Kidney (tissue), 14 donors: Measurements from ENCODE around the gene CAPN6. TPM values are rescaled to one million over a fixed set of nuclear protein-coding genes. Genes with fewer than 3 reads are reported as not detected.

ENCODE experiments used
- DNase-seq, 5 donors: peaks; one replicate each; pipeline ENCODE4 v3.0.0-alpha.2; 2013 to 2020
- FAIRE-seq: peaks from 2 replicates; lab custom pipeline; 2012; peaks lifted over from hg19 to GRCh38; lab: Jason Lieb, UNC
- H3K27ac ChIP-seq, 2 donors: one replicate each; pipeline ENCODE4 v1.7.0; 2013; ENCODE audit warnings: low read depth in 2 of 2, low read length in 2 of 2, inconsistent platforms in 1 of 2
- H3K27me3 ChIP-seq: one replicate; pipeline ENCODE4 v1.7.1; 2013; ENCODE audit warnings: low read length, inconsistent platforms; ENCODE audit not compliant: control insufficient read depth, insufficient read depth
- H3K36me3 ChIP-seq, 3 donors: one replicate each; pipeline versions ENCODE4 v1.7.0 to v1.7.1; 2013; ENCODE audit warnings: low read length in 3 of 3, control low read depth in 1 of 3, inconsistent platforms in 1 of 3; ENCODE audit not compliant: insufficient read depth in 3 of 3, control insufficient read depth in 2 of 3
- H3K4me1 ChIP-seq, 3 donors: one replicate each; pipeline versions ENCODE4 v1.7.0 to v1.7.1; 2013; ENCODE audit warnings: low read length in 3 of 3, inconsistent platforms in 1 of 3, low read depth in 1 of 3; ENCODE audit not compliant: control insufficient read depth in 2 of 3, insufficient read depth in 2 of 3
- H3K4me3 ChIP-seq, 3 donors: one replicate each; pipeline versions ENCODE4 v1.7.0 to v1.8.1; 2013; ENCODE audit warnings: low read length in 3 of 3, control low read depth in 1 of 3, inconsistent platforms in 1 of 3
- H3K9ac ChIP-seq, 3 donors: one replicate each; pipeline versions ENCODE4 v1.7.0 to v1.7.1; 2013; ENCODE audit warnings: low read length in 3 of 3, control low read depth in 1 of 3, inconsistent platforms in 1 of 3
- H3K9me3 ChIP-seq, 3 donors: one replicate each; pipeline versions ENCODE4 v1.7.0 to v1.7.1; 2013; ENCODE audit warnings: low read length in 3 of 3, control low read depth in 1 of 3, inconsistent platforms in 1 of 3; ENCODE audit not compliant: control insufficient read depth in 2 of 3, insufficient read depth in 1 of 3
- intact Hi-C: fragments of 100-400 bp; cut with DNase I; formaldehyde crosslinking; loops from one replicate; pipeline ENCODE4 v1.11.1; 2022
- polyA plus RNA-seq: library from polyadenylated mRNA; stranded (reverse); fragments of 350-450 nt; fragmentation: Illumina TruSeq; extraction: RNeasy Lipid Tissue Mini Kit (QIAGEN cat#74804); gene quantifications from one replicate; pipeline ENCODE4 v1.2.3, GENCODE V29; 2014; ENCODE audit warnings: low read depth, low replicate concordance; ENCODE audit not compliant: insufficient read depth
- total RNA-seq: library from RNA; stranded (reverse); fragmentation: NEBNext Ultra II Directional; extraction: Animal tissue kit (Norgen Biotek cat#: 25700); gene quantifications from one replicate; pipeline ENCODE4 v1.2.1, GENCODE V29; 2021
- TF ChIP-seq, protein P1 (sequence below): IDR thresholded peaks from 3 replicates; pipeline ENCODE4 v1.5.1; 2012; ENCODE audit warnings: mild to moderate bottlenecking, moderate library complexity, borderline replicate concordance; ENCODE audit not compliant: insufficient read depth; ENCODE audit errors: extremely low read depth
- donor health status: control.
- donor health status: control.
- donor health status: control.
- donor health status: control.
- donor health status: control.
- donor health status: DM: yes; HTN: yes; CAD: no.
- donor health status: Normal renal cell carcinoma (clear cell type).

The CAPN6 gene
- total and polyA plus RNA-seq, 2 donors from 2014 or later = 5.5 to 25.0 TPM

DNA sequence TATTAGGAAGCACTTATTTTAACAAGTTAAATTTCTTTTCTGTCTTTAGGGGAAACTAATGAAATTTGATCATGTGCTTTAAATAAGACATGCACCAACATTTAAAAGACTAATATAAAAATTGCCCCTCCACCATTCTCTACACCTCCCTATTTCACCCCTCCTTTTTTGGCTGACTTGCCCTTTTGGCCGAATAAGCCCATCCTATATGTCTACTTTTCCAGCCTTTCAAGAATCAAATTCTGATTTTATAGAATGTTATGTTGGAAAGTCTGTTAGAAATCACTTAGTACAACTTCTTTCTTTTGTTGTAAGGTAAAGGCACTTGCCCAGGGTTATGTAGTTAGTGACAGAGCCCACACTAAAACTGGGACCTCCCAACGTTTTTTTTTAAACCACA lies 1.8 kb downstream of the CAPN6 start:
- FAIRE-seq (no peak), DNase-seq (no peak)
- H3K9ac ChIP-seq = no peak overlapping the region
- no peak overlapping the region for H3K27ac ChIP-seq
- intact Hi-C loops = no loop called here
- H3K4me1 ChIP-seq = no peaks in the 10 kb centered on the region
- TF ChIP-seq, protein P1, sequence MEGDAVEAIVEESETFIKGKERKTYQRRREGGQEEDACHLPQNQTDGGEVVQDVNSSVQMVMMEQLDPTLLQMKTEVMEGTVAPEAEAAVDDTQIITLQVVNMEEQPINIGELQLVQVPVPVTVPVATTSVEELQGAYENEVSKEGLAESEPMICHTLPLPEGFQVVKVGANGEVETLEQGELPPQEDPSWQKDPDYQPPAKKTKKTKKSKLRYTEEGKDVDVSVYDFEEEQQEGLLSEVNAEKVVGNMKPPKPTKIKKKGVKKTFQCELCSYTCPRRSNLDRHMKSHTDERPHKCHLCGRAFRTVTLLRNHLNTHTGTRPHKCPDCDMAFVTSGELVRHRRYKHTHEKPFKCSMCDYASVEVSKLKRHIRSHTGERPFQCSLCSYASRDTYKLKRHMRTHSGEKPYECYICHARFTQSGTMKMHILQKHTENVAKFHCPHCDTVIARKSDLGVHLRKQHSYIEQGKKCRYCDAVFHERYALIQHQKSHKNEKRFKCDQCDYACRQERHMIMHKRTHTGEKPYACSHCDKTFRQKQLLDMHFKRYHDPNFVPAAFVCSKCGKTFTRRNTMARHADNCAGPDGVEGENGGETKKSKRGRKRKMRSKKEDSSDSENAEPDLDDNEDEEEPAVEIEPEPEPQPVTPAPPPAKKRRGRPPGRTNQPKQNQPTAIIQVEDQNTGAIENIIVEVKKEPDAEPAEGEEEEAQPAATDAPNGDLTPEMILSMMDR = no peak
- no peak overlapping the region for H3K4me3 ChIP-seq
- no peaks in the 10 kb centered on the region for H3K36me3 ChIP-seq
- H3K9me3 ChIP-seq = no peaks in the 10 kb centered on the region
- peaks cover 10% of the 10 kb centered on the region for H3K27me3 ChIP-seq

DNA sequence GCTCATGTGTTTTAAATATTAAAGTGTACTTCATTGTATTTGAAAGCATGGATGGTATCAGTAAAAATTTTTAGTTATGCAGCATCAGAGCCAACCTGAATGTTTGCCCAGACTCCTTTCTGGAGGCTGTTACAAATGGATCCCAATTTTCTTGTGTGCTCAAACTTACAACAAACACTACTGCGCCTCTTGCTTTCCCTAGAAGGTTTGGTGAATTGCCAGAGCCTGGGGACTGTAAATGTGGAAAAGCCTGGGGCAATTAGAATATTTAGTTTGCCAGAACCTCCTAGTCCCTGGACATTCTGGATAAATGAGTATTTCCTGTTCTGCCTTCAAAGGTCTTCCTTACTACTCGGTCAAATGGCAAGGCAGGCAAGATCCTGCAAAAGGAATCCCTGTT lies 4.8 kb downstream of the CAPN6 start:
- H3K9ac ChIP-seq = no peak overlapping the region
- H3K36me3 ChIP-seq = no peaks in the 10 kb centered on the region
- H3K27me3 ChIP-seq = peaks cover 11% of the 10 kb centered on the region
- intact Hi-C loops = no loop called here
- TF ChIP-seq, protein P1 = no peak
- H3K4me1 ChIP-seq = no peaks in the 10 kb centered on the region
- no peak overlapping the region for H3K27ac ChIP-seq
- FAIRE-seq (no peak), DNase-seq (no peak)
- H3K4me3 ChIP-seq = no peak overlapping the region
- no peaks in the 10 kb centered on the region for H3K9me3 ChIP-seq

DNA sequence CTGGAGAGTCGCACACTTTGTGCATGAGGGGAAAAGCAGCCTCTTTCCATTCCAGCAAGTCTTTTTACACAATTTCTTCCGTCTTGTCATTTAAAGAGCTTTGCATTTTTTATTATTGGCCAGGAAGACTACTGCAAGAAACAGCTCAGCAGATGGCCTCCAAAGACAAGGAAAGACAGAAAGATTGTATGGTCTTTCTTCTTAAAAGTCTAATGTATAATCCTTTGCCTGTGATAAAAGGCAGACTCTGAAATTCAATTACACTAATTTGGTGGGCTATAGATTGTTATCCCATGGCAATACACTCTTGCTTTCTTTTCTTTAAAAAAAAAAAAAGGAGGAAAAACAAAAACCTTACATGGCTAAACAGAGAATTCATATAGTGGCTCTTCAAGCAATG lies 5.9 kb downstream of the CAPN6 start:
- no peak overlapping the region for H3K9ac ChIP-seq
- H3K4me1 ChIP-seq = no peaks in the 10 kb centered on the region
- TF ChIP-seq, protein P1 = no peak
- H3K4me3 ChIP-seq = no peak overlapping the region
- H3K27ac ChIP-seq = no peak overlapping the region
- no peaks in the 10 kb centered on the region for H3K9me3 ChIP-seq
- intact Hi-C loops = no loop called here
- DNase-seq (no peak), FAIRE-seq (no peak)
- H3K36me3 ChIP-seq = no peaks in the 10 kb centered on the region
- H3K27me3 ChIP-seq = peaks cover 8% of the 10 kb centered on the region

DNA sequence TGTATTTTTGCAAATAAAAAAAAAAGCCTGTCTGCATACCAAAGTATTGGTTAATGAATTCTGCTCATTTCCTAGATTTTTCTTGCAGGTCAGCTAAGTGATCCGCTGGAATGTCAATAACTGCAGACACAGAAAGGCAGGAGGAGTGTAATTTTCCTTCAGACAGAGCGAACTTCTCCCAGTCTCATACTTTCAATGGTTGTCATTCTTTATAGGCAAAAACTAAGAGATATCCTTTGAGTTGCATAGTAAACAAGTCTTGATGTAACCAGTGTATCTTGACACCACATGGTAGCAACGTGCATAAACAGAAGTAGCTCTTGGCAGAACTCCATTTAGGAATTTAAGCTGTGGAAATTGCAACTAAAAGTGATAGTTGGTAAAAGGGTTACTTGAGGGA lies 8.2 kb downstream of the CAPN6 start:
- no peaks in the 10 kb centered on the region for H3K4me1 ChIP-seq
- no peak overlapping the region for H3K27ac ChIP-seq
- peaks cover 3% of the 10 kb centered on the region for H3K27me3 ChIP-seq
- DNase-seq = no peak
- H3K9ac ChIP-seq = no peak overlapping the region
- H3K4me3 ChIP-seq = no peak overlapping the region
- intact Hi-C loops = no loop called here
- no peaks in the 10 kb centered on the region for H3K9me3 ChIP-seq
- H3K36me3 ChIP-seq = no peaks in the 10 kb centered on the region
- FAIRE-seq = no peak
- TF ChIP-seq, protein P1 = no peak
